Measurements from ENCODE around the gene MUSK. TPM values are rescaled to one million over a fixed set of nuclear protein-coding genes. Genes with fewer than 3 reads are reported as not detected.

Gene MUSK
- total RNA-seq, 3 donors from 2014 or later: 0.32 TPM; not detected in 2

- intact Hi-C loops (cut with DNase I; ENCODE audit: low total_unique reads): no loop called here
- H3K27ac ChIP-seq: peak overlapping the region in 1 of 2 donors; percentile 61
- DNase-seq (ENCODE audit: low spot score in 2 of 2): no peak
- no peaks in the 10 kb centered on the region for H3K27me3 ChIP-seq
- TF ChIP-seq CTCF (IDR thresholded peaks at IDR 0.05) (no peak), POLR2AphosphoS5 (IDR thresholded peaks at IDR 0.05) (no peak), POLR2A (IDR thresholded peaks at IDR 0.05) (no peak)
- H3K36me3 ChIP-seq: no peaks in the 10 kb centered on the region
- no peaks in the 10 kb centered on the region for H3K9me3 ChIP-seq
- no peaks in the 10 kb centered on the region for H3K4me1 ChIP-seq
- no peak overlapping the region for H3K4me3 ChIP-seq
Observed at GRCh38 chr9:110753731-110754231, 85.2 kb downstream of the MUSK start.

GRCh38 chr9:110755179-110755578 lies 86.6 kb downstream of the MUSK start:
- no peak overlapping the region for H3K27ac ChIP-seq
- no peak overlapping the region for H3K4me3 ChIP-seq
- no peaks in the 10 kb centered on the region for H3K27me3 ChIP-seq
- intact Hi-C loops (cut with DNase I; ENCODE audit: low total_unique reads): no loop called here
- H3K9me3 ChIP-seq: no peaks in the 10 kb centered on the region
- H3K4me1 ChIP-seq: no peaks in the 10 kb centered on the region
- no peak for DNase-seq (ENCODE audit: low spot score in 2 of 2)
- H3K36me3 ChIP-seq: no peaks in the 10 kb centered on the region
- TF ChIP-seq POLR2A (IDR thresholded peaks at IDR 0.05) (no peak), POLR2AphosphoS5 (IDR thresholded peaks at IDR 0.05) (no peak), CTCF (IDR thresholded peaks at IDR 0.05) (no peak)

- Histone ChIP-seq H3K27ac (no peak overlapping the region), H3K27me3 (no peaks in the 10 kb centered on the region), H3K9me3 (no peaks in the 10 kb centered on the region), H3K4me1 (no peaks in the 10 kb centered on the region), H3K4me3 (no peak overlapping the region), H3K36me3 (no peaks in the 10 kb centered on the region)
- TF ChIP-seq CTCF (IDR thresholded peaks at IDR 0.05) (no peak), POLR2A (IDR thresholded peaks at IDR 0.05) (no peak), POLR2AphosphoS5 (IDR thresholded peaks at IDR 0.05) (no peak)
- intact Hi-C loops (cut with DNase I; ENCODE audit: low total_unique reads): no loop called here
- no peak for DNase-seq (ENCODE audit: low spot score in 2 of 2)
Observed at GRCh38 chr9:110758201-110758600, 89.6 kb downstream of the MUSK start.

GRCh38 chr9:110762783-110763182 lies 94.2 kb downstream of the MUSK start:
- no peak overlapping the region for H3K4me3 ChIP-seq
- intact Hi-C loops (cut with DNase I; ENCODE audit: low total_unique reads): no loop called here
- H3K36me3 ChIP-seq: no peaks in the 10 kb centered on the region
- H3K4me1 ChIP-seq: no peaks in the 10 kb centered on the region
- H3K27me3 ChIP-seq: no peaks in the 10 kb centered on the region
- TF ChIP-seq POLR2AphosphoS5 (IDR thresholded peaks at IDR 0.05) (no peak), POLR2A (IDR thresholded peaks at IDR 0.05) (no peak)
- no peak for DNase-seq (ENCODE audit: low spot score in 2 of 2)
- no peaks in the 10 kb centered on the region for H3K9me3 ChIP-seq
- H3K27ac ChIP-seq: no peak overlapping the region

GRCh38 chr9:110763568-110763967 lies 95.0 kb downstream of the MUSK start:
- no peak for DNase-seq (ENCODE audit: low spot score in 2 of 2)
- no peaks in the 10 kb centered on the region for H3K4me1 ChIP-seq
- H3K4me3 ChIP-seq: no peak overlapping the region
- no peaks in the 10 kb centered on the region for H3K36me3 ChIP-seq
- H3K27ac ChIP-seq: no peak overlapping the region
- H3K27me3 ChIP-seq: no peaks in the 10 kb centered on the region
- no peak for TF ChIP-seq CTCF (IDR thresholded peaks at IDR 0.05)
- no peak for TF ChIP-seq POLR2AphosphoS5 (IDR thresholded peaks at IDR 0.05)
- TF ChIP-seq POLR2A (IDR thresholded peaks at IDR 0.05): no peak
- H3K9me3 ChIP-seq: no peaks in the 10 kb centered on the region
- intact Hi-C loops (cut with DNase I; ENCODE audit: low total_unique reads): no loop called here

GRCh38 chr9:110764006-110764405 lies 95.4 kb downstream of the MUSK start:
- no peaks in the 10 kb centered on the region for H3K4me1 ChIP-seq
- no peaks in the 10 kb centered on the region for H3K9me3 ChIP-seq
- H3K27ac ChIP-seq: no peak overlapping the region
- TF ChIP-seq POLR2A (IDR thresholded peaks at IDR 0.05) (no peak), POLR2AphosphoS5 (IDR thresholded peaks at IDR 0.05) (no peak), CTCF (IDR thresholded peaks at IDR 0.05) (no peak)
- intact Hi-C loops (cut with DNase I; ENCODE audit: low total_unique reads): no loop called here
- no peaks in the 10 kb centered on the region for H3K27me3 ChIP-seq
- no peak for DNase-seq (ENCODE audit: low spot score in 2 of 2)
- no peaks in the 10 kb centered on the region for H3K36me3 ChIP-seq
- H3K4me3 ChIP-seq: no peak overlapping the region
